HAP-1 (cell line): ENCODE results near the gene TADA3.

Experiments
- DNase-seq, 2 experiments: peaks; one replicate each; pipeline ENCODE4 v3.0.0-alpha.2; 2016 to 2020; ENCODE audit warnings: low spot score in 2 of 2
- H3K27me3 ChIP-seq: fragments of 250-450 bp; sonication (Bioruptor Pico); 2 replicates; pipeline ENCODE4 v1.5.1; 2020; ENCODE audit warnings: low read depth, mild to moderate bottlenecking, moderate library complexity
- H3K36me3 ChIP-seq: fragments of 250-450 bp; sonication (Bioruptor Pico); replicated peaks from 2 replicates; pipeline ENCODE4 v1.5.1; 2020; ENCODE audit warnings: mild to moderate bottlenecking
- H3K4me1 ChIP-seq: fragments of 250-450 bp; sonication (Bioruptor Pico); 2 replicates; pipeline ENCODE4 v1.5.1; 2020; ENCODE audit warnings: mild to moderate bottlenecking
- H3K4me3 ChIP-seq: fragments of 250-450 bp; sonication (Bioruptor Pico); 2 replicates; pipeline ENCODE4 v1.5.1; 2020; ENCODE audit warnings: mild to moderate bottlenecking, moderate library complexity
- H3K9me3 ChIP-seq: fragments of 250-450 bp; sonication (Bioruptor Pico); 2 replicates; pipeline ENCODE4 v1.5.1; 2020; ENCODE audit warnings: mild to moderate bottlenecking, moderate library complexity
- in situ Hi-C: fragments of 300-500 bp; cut with MboI; formaldehyde crosslinking; loops from 3 replicates; pipeline ENCODE4 v1.14.3; 2020; ENCODE audit warnings: low sequenced_read_pairs, inconsistent platforms, mixed read lengths

Gene TADA3

DNA sequence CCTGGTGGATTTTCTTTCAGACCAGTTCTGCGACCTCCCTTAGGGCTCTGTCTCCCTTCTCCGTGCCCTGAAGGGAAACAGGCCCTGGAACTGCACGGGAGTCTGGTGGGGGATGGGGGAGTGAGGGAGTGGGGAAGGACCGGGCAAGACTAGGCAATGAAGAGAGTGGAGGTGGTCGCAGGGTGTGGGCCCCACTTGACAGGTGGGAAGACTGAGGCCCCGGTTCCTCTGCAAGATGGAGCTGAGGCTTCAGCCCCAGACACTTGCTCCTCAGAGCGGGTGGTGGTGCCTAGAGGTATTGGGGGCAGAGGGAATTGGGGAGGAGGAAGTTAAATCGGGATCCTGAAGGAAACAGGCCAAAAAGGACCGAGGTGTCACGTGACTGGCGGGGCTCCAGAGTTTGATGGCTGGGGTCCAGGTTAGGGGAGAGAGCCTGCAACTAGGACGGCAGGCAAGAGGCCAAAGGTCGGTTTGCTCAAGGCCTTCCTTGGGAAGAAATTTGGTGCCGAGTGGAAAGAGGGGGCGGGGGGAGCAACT, 21.9 kb downstream of the TADA3 start:
- DNase-seq, result no peak
- Histone ChIP-seq H3K4me3 (no peak overlapping the region), H3K27me3 (no peaks in the 10 kb centered on the region), H3K9me3 (no peaks in the 10 kb centered on the region), H3K36me3 (no peaks in the 10 kb centered on the region), H3K4me1 (no peaks in the 10 kb centered on the region)
- in situ Hi-C loops, result no loop called here

DNA sequence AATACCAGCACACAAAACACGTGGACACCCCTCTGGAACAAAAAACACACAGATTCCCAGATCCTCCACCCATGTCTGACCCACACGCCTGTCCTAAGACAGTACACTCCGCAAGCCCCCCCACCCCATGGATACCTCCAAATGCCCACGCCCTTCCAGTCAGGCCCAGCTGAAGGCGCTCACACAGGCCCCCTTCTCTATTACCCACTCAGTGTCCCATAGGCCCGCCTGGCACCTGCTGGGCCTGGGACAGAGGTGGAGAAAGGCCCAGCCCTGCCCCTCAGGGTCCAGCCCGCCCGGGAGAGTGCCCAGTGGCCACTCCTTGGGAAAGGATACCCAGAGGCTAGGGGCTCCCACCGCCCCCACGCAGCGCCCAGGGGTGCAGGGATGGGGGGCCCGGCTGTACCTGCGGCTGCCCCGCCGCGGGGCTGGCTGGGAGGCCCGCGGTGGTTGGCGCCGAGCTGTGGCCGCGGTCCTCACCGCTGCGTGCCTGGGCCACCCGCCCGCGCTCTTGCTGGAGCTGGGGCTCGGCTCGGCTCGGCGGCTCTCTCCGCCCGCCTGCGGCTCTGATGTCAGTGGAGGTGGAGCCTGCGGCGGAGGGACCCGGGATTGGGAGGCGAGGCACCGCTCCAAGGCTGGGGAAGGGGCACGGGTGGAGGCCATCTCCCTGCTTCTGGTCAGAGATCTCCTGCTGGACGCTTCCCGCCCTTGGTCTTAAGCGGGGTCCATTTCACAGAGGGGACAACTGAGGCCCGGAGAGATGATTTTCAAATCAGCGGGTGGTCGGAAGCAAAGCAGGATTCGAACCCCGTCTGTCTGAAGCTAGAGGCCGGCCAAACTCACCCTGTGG, 22.6 kb downstream of the TADA3 start, which contains the start of gene CAMK1:
TSS of gene CAMK1 (minus strand) at position 522 of the 850 bp plus-strand sequence. CDS start 2,198 bp downstream, outside the sequence.
- H3K36me3 ChIP-seq, result no peaks in the 10 kb centered on the region
- no peaks in the 10 kb centered on the region for H3K9me3 ChIP-seq
- H3K4me1 ChIP-seq, result no peaks in the 10 kb centered on the region
- no peak within 1 kb of the TSS for H3K4me3 ChIP-seq
- in situ Hi-C loops, result no loop called here
- H3K27me3 ChIP-seq, result no peaks in the 10 kb centered on the region
- no peak for DNase-seq

DNA sequence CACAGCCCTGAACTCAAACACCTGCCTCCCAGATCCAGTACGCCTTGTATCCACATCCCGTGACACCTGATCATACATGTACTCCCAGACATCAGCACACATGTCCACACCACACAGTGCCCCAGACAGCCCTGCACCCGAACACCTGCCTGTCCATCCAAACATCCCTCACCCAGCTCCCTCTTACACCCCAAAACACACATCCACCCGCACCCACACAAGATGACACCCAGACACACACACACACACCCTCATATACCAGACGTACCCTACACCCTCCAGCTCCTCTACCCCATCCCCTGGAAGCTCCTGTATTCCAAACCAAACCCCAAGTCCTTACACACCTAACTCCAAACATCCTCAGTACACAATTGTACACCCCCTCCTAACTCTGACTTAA, 23.3 kb downstream of the TADA3 start:
- no peak for DNase-seq
- no peaks in the 10 kb centered on the region for H3K4me1 ChIP-seq
- no peaks in the 10 kb centered on the region for H3K27me3 ChIP-seq
- no peak overlapping the region for H3K4me3 ChIP-seq
- H3K36me3 ChIP-seq, result no peaks in the 10 kb centered on the region
- in situ Hi-C loops, result no loop called here
- H3K9me3 ChIP-seq, result no peaks in the 10 kb centered on the region

DNA sequence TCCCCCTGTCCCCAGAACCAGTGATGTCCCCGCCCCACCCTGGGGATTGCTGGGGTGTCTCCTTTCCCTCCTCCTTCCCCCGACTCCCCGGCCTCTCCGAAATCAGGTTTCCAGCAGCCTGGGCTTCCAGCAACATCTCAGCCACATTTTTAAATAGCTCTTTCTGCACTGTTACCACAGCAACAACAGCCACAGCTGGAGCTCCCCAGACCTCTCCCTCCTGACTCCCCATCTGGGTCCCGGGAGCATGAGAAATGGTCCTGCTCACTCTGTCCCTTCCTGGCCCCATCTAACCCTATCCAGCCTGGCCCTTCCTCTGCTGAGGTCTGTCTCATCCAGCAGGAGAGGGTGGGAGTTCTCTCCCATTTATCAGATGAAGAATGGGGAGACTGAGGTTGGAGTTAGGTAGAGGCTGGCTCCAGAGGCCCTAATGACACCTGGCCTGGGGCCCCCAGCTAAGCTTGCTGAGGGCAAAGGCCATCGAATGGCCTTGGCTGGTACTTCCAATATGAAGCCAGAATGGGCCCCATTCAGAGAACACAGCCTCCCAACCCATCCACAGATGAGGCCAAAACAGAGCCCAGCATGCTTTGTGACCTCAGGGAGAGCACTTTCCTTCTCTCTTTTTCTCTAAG, 24.0 kb downstream of the TADA3 start:
- Histone ChIP-seq H3K27me3 (no peaks in the 10 kb centered on the region), H3K4me3 (no peak overlapping the region), H3K9me3 (no peaks in the 10 kb centered on the region), H3K4me1 (no peaks in the 10 kb centered on the region), H3K36me3 (no peaks in the 10 kb centered on the region)
- in situ Hi-C loops, result no loop called here
- DNase-seq, result no peak

DNA sequence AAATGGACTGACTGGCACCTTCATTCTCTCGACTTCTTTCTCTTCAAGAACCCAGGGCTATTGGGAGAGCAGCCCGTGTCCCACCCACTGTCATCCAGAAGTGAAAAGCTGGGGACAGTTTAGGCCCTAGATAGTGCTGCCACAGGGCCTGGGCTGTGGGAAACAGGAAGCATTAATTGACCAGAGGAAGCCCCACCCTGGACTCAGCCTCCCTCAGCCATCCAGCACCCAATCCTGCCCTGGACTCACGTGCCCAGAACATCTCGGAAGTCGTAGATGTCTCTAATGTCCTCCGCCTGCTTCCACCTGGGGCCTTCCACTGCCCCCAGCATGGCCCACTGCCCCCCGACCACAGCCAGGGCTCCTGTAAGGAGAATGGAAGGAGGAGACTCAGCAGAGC, 24.9 kb downstream of the TADA3 start:
- DNase-seq, result no peak
- Histone ChIP-seq H3K4me3 (no peak overlapping the region), H3K4me1 (no peaks in the 10 kb centered on the region), H3K9me3 (no peaks in the 10 kb centered on the region), H3K27me3 (no peaks in the 10 kb centered on the region), H3K36me3 (no peaks in the 10 kb centered on the region)
- in situ Hi-C loops, result no loop called here

DNA sequence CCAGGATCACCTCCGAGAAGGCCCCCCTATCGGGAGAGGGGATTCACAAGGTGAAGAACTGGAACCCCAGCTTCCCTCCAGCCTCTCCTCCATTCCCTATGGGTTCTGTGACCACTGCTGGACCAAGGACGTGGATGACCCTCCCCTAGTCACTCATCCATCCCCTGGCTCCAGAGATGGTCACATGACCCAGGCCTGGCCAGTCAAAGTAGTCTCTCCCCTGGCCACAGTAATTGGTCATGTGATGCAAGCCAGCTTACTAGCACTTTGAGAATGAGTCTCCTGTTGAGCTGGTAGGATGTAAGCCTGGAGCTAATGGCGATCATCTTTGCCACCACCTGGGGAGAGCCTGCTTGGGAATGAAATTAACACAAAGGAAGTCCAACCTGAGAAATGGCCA, 26.4 kb downstream of the TADA3 start:
- H3K9me3 ChIP-seq, result no peaks in the 10 kb centered on the region
- DNase-seq, result no peak
- H3K4me1 ChIP-seq, result no peaks in the 10 kb centered on the region
- in situ Hi-C loops, result no loop called here
- no peak overlapping the region for H3K4me3 ChIP-seq
- H3K36me3 ChIP-seq, result no peaks in the 10 kb centered on the region
- no peaks in the 10 kb centered on the region for H3K27me3 ChIP-seq

DNA sequence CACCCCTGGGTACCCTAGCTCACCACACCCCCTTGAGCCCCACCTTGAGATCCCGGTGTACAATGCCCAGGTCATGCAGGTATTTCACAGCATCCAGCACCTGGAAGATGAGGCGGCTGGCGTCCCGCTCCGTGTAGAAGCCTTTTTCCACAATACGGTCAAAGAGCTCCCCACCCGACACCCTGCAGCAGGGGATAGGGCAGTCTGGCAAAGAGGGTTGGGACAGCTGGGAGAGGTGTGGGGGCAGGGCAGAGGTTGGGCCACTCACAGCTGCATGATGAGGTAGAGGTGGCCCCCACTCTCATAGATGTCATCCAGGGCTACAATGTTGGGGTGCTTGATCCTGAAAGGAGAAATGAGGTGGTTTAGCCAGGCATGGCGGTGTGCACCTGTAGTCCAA, 29.4 kb downstream of the TADA3 start:
- no peaks in the 10 kb centered on the region for H3K27me3 ChIP-seq
- H3K9me3 ChIP-seq, result no peaks in the 10 kb centered on the region
- no peak overlapping the region for H3K4me3 ChIP-seq
- no peak for DNase-seq
- H3K36me3 ChIP-seq, result no peaks in the 10 kb centered on the region; the same call in 1 of the 2 replicates
- in situ Hi-C loops, result no loop called here
- H3K4me1 ChIP-seq, result no peaks in the 10 kb centered on the region

DNA sequence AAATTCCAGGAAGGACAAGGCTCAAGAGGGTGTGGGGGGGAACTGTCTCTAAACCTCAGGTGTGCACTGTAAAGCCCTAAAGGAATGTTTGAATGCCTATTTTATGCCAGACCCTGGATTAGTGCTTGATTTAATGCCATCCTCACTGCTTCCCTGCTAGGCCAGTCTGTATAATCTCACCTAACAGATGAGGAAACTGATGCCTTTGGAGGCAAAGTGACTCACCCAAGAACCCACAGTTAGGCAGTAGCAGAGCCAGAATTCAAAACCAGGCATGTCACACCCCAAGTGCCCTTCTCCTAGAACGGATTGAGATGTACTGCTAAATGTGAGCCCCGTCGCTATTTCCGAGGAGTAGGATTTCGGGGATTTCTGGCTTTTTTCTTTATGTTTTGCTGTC, 30.4 kb downstream of the TADA3 start:
- DNase-seq, result no peak
- Histone ChIP-seq H3K4me1 (no peaks in the 10 kb centered on the region), H3K9me3 (no peaks in the 10 kb centered on the region), H3K36me3 (no peaks in the 10 kb centered on the region; the same call in 1 of the 2 replicates), H3K27me3 (no peaks in the 10 kb centered on the region), H3K4me3 (no peak overlapping the region)
- in situ Hi-C loops, result no loop called here

DNA sequence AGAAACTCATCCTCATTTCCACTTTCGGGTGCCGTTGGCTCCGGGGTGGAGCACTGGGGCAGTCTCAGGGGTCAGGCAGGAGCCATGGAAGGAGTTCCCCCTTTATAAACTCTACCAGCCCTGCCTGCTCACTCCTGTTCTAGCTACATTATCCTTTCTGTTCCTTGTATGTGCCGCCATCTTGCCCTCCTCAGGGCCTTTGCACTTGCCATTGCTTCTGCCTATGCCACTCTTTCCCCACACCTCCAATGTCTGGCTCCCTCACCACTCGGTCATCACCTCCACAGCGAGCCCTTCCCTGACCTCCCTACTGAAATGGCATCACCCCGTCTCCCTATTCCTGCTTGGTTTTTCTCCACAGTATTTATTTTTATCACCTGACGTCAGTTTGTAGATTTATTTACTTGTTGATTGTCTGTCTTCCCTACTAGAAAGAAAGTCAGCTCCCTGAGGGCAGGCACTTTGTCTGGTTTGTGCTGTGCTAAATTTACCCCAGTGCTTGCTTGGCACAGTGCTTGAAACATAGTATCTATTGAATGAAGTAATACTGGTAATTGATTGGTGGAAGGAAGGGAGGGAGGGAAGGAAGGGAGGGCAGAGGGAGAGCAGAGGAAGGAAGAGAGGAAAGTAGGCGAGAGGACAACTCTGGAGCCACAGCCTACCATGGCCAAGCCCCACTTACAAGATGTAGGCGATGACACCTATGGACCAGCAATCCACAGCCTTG, 31.3 kb downstream of the TADA3 start:
- Histone ChIP-seq H3K27me3 (no peaks in the 10 kb centered on the region), H3K36me3 (peaks cover 6% of the 10 kb centered on the region), H3K4me1 (no peaks in the 10 kb centered on the region), H3K9me3 (no peaks in the 10 kb centered on the region), H3K4me3 (no peak overlapping the region)
- no peak for DNase-seq
- in situ Hi-C loops, result no loop called here

DNA sequence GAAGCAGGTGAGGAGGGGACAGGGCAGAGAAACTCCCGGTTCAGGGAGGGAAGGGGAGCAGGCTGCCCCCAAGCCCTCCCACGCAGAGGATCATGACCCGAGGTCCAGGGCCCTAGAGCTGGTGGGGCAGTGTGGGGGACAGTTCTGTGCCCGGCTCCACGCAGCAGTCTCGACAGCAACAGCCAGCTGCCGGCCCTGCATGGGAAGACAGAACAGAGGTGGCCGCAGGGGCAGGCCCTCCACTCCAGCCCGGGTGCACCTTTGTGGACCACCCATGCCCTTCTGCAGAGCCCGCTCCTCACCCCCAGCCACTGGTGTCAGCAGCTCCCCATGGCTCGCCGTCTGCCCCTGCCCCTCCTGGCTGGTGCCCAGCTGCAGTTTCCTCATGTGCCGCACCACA, 34.8 kb downstream of the TADA3 start:
- Histone ChIP-seq H3K36me3 (peaks cover 13% of the 10 kb centered on the region), H3K4me1 (no peaks in the 10 kb centered on the region), H3K27me3 (no peaks in the 10 kb centered on the region), H3K4me3 (no peak overlapping the region), H3K9me3 (no peaks in the 10 kb centered on the region)
- no peak for DNase-seq
- in situ Hi-C loops, result no loop called here

DNA sequence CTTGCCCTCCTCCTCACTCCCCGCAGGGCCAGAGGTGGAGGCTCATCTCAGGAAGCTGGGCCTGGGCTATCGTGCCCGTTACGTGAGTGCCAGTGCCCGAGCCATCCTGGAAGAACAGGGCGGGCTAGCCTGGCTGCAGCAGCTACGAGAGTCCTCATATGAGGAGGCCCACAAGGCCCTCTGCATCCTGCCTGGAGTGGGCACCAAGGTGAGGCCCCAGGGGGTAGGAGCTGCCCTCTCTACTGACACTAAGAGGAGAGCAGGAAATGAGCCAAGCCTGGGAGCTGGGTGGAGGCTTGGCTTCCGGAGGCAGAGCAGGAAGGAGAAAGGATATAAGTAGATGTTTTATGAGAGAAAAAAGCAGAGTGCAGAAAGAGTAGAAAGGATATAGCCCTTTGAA, 37.6 kb downstream of the TADA3 start:
- no peak for DNase-seq
- in situ Hi-C loops, result no loop called here
- Histone ChIP-seq H3K27me3 (no peaks in the 10 kb centered on the region), H3K4me1 (no peaks in the 10 kb centered on the region), H3K4me3 (no peak overlapping the region), H3K36me3 (peaks cover 24% of the 10 kb centered on the region), H3K9me3 (no peaks in the 10 kb centered on the region)

DNA sequence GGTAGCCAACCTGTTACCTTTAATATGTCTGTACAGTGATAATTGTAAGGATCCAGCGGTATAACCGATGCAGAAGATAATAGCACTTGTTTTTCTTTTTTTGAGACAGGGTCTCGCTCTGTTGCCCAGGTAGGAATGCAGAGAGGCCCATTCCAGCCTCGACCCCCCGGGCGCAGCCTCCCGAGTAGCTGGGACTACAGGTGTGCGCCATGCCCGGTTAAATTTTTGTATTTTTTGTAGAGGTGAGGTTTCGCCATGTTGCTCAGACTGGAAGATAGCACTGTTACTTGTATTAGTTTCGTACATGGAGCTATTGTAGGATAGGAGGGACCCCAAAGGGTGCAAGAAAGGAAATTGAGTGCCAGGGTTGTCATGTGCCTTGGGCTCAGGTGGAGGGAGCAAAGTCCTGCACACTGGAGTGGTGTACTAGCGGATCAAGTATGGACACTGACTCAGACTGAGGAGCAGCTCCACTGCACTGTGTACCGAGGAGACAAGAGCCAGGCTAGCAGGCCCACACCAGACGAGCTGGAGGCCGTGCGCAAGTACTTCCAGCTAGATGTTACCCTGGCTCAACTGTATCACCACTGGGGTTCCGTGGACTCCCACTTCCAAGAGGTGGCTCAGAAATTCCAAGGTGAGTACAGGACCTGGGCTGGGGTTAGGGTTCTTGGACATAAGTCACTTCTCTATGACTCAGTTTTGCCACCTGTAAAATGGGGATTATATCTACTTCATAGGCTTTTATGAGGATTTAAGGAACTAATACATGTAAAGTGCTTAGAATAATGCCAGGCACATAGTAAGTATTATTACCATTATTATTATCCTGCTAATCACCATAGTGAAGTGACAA, 41.5 kb downstream of the TADA3 start:
- Histone ChIP-seq H3K4me3 (peak overlapping the region; percentile 57), H3K27me3 (no peaks in the 10 kb centered on the region), H3K4me1 (peaks cover 5% of the 10 kb centered on the region), H3K36me3 (peaks cover 51% of the 10 kb centered on the region), H3K9me3 (no peaks in the 10 kb centered on the region)
- in situ Hi-C loops, result no loop called here
- DNase-seq, result peak in 1 of 2 experiments; percentile 29
